SU-DHL-6 (cell line): Measurements from ENCODE around the gene FGF7.
"Not testable (repeated sequence)": the region's sequence is repeated elsewhere in the genome, so short reads cannot be mapped to it uniquely, and the experiment has no call there.

Experiments used
- H2AFZ ChIP-seq: fragments of 200-600 bp; sonication (generic); 2 replicates; pipeline ENCODE4 v1.6.1; 2014; ENCODE audit warnings: low read depth, mild to moderate bottlenecking, moderate library complexity, mixed read lengths, antibody characterized with exemption, low read length; ENCODE audit not compliant: severe bottlenecking
- H3F3A ChIP-seq: fragments of 200-600 bp; shearing (Covaris generic); 2 replicates; pipeline ENCODE4 v1.6.0; 2016; ENCODE audit warnings: antibody characterized with exemption, mild to moderate bottlenecking; ENCODE audit not compliant: insufficient read depth
- H3K27ac ChIP-seq: fragments of 200-600 bp; sonication (generic); 2 replicates; pipeline ENCODE4 v1.5.1; 2016; ENCODE audit warnings: low read depth, mild to moderate bottlenecking, low read length, moderate library complexity, mixed read lengths
- H3K27me3 ChIP-seq: fragments of 200-600 bp; sonication (generic), shearing (Covaris generic); 2 replicates; pipeline ENCODE4 v1.6.0; 2014; ENCODE audit warnings: mild to moderate bottlenecking, low read length
- H3K36me3 ChIP-seq: fragments of 200-600 bp; sonication (generic); 2 replicates; pipeline ENCODE4 v1.6.1; 2014; ENCODE audit warnings: mild to moderate bottlenecking, low read length, mixed read lengths
- H3K4me2 ChIP-seq: fragments of 300-600, 200-600 bp; shearing (Covaris generic), sonication (generic); 2 replicates; pipeline ENCODE4 v1.6.0; 2014; ENCODE audit warnings: low read length, low read depth, mild to moderate bottlenecking; ENCODE audit not compliant: poor library complexity, severe bottlenecking
- H3K4me3 ChIP-seq: fragments of 200-600 bp; sonication (generic); 2 replicates; pipeline ENCODE4 v1.5.1; 2014; ENCODE audit warnings: antibody characterized with exemption, low read length, mild to moderate bottlenecking, mixed read lengths; ENCODE audit not compliant: insufficient read depth, poor library complexity, severe bottlenecking
- H3K79me2 ChIP-seq: fragments of 200-600 bp; sonication (generic); 2 replicates; pipeline ENCODE4 v1.6.1; 2014; ENCODE audit warnings: mild to moderate bottlenecking, low read length, moderate library complexity; ENCODE audit not compliant: insufficient read depth
- H3K9ac ChIP-seq: fragments of 200-600 bp; sonication (generic); 2 replicates; pipeline ENCODE4 v1.7.0; 2014; ENCODE audit warnings: mild to moderate bottlenecking, low read length
- H3K9me2 ChIP-seq: fragments of 200-600 bp; sonication (generic); replicated peaks from 2 replicates; pipeline ENCODE4 v1.6.1; 2014; ENCODE audit warnings: low read length; ENCODE audit not compliant: insufficient read depth
- H3K9me3 ChIP-seq: fragments of 200-600 bp; sonication (generic); 2 replicates; pipeline ENCODE4 v1.6.1; 2014; ENCODE audit warnings: low read length, mixed read lengths; ENCODE audit not compliant: insufficient read depth
- H4K20me1 ChIP-seq: fragments of 200-600 bp; sonication (generic); 2 replicates; pipeline ENCODE4 v1.6.1; 2014; ENCODE audit warnings: low read depth, mild to moderate bottlenecking, antibody characterized with exemption, low read length, moderate library complexity, mixed read lengths
- EZH2phosphoT487 ChIP-seq: fragments of 200-600 bp; sonication (generic), shearing (Covaris generic); conservative IDR thresholded peaks from 2 replicates; pipeline ENCODE4 v1.6.1; 2018; ENCODE audit warnings: mild to moderate bottlenecking, antibody characterized with exemption, low read length, moderate library complexity, mixed read lengths
- TF ChIP-seq, protein P1 (sequence below): fragments of 200-600 bp; sonication (generic); IDR thresholded peaks from one replicate; pipeline ENCODE4 v1.5.1; 2017; ENCODE audit warnings: antibody characterized with exemption, mild to moderate bottlenecking, low read length, moderate library complexity; ENCODE audit not compliant: insufficient read depth, poor library complexity, severe bottlenecking

FGF7 gene

DNA sequence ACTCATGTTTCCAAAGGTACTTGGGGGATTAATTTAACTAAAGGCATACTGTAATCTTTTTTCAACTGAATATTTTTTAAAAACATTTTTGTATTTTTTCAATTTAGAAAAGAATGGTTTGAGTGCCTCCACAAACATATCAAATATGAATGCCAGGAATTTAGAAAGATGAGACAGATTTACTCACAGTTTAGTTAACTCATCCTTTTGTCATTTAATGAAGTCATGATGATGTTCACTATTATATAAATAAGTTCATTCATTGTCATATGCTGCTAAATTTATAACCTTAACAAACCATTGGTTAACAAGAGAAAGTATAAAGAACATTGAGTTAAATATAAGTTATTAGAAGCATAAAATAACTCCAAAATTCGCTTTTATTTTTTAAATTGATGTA, 50.0 kb downstream of the FGF7 start:
- Histone ChIP-seq H2AFZ (no peak overlapping the region), H3K36me3 (no peaks in the 10 kb centered on the region), H3K27ac (no peak overlapping the region), H3F3A (no peaks in the 10 kb centered on the region), H3K9me2 (no peaks in the 10 kb centered on the region), H3K4me2 (no peak overlapping the region), H3K27me3 (no peaks in the 10 kb centered on the region), H3K9ac (no peak overlapping the region), H3K79me2 (no peaks in the 10 kb centered on the region), H3K4me3 (no peak overlapping the region), H4K20me1 (no peaks in the 10 kb centered on the region), H3K9me3 (no peaks in the 10 kb centered on the region)
- TF ChIP-seq EZH2phosphoT487, result no peak
- TF ChIP-seq, protein P1, sequence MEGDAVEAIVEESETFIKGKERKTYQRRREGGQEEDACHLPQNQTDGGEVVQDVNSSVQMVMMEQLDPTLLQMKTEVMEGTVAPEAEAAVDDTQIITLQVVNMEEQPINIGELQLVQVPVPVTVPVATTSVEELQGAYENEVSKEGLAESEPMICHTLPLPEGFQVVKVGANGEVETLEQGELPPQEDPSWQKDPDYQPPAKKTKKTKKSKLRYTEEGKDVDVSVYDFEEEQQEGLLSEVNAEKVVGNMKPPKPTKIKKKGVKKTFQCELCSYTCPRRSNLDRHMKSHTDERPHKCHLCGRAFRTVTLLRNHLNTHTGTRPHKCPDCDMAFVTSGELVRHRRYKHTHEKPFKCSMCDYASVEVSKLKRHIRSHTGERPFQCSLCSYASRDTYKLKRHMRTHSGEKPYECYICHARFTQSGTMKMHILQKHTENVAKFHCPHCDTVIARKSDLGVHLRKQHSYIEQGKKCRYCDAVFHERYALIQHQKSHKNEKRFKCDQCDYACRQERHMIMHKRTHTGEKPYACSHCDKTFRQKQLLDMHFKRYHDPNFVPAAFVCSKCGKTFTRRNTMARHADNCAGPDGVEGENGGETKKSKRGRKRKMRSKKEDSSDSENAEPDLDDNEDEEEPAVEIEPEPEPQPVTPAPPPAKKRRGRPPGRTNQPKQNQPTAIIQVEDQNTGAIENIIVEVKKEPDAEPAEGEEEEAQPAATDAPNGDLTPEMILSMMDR, result no peak

DNA sequence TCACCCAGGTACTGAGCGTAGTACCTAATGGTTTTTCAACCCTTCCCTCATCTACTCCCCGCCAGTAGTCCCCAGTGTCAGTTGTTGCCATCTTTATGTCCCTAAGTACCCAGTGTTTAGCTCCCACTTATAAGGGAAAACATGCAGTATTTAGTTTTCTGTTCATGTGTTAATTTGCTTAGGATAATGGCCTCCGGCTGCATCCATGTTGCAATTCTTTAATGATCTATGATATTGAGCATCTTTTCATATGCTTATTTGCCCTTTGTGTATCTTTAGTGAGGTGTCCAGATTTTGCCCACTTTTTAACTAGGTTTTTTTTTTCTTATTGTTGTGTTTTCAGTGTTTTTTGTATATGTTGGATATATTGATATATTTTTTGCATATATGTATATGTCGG, 55.0 kb downstream of the FGF7 start:
- not testable (repeated sequence) for H2AFZ ChIP-seq, H3K27ac ChIP-seq, H4K20me1 ChIP-seq, H3K4me2 ChIP-seq, H3K4me3 ChIP-seq, H3K79me2 ChIP-seq, H3K9me3 ChIP-seq, H3K36me3 ChIP-seq, H3K9ac ChIP-seq, H3F3A ChIP-seq, H3K27me3 ChIP-seq, H3K9me2 ChIP-seq

DNA sequence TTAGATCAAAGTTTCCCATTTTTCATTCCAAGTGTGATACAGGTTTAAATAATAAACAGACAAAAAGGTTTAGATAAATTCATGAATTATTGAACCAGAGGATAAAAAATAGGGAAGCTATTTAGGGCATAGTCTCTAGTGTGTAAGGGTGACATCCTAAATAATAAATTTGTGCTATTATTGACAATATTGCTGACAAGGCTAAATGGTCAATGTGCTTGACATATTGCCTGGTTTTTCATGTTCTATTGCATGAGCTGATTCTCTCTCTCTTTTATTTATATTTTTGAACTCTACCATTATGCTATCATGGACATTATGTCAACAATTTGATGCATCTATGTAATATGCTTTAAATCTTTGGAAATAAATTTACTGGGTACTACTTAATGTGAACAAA, 55.9 kb downstream of the FGF7 start:
- H3K9me2 ChIP-seq, H3K79me2 ChIP-seq, H3K27ac ChIP-seq, H2AFZ ChIP-seq, H3K4me2 ChIP-seq, H3F3A ChIP-seq, H3K27me3 ChIP-seq, H3K9me3 ChIP-seq, H3K4me3 ChIP-seq, H4K20me1 ChIP-seq, H3K36me3 ChIP-seq, H3K9ac ChIP-seq: not testable (repeated sequence)

DNA sequence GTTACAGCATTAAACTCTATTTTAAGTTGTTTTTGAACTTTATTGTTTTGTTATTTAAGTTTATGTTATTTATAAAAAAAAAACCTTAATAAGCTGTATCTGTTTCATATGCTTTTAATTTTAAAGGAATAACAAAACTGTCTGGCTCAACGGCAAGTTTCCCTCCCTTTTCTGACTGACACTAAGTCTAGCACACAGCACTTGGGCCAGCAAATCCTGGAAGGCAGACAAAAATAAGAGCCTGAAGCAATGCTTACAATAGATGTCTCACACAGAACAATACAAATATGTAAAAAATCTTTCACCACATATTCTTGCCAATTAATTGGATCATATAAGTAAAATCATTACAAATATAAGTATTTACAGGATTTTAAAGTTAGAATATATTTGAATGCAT, 62.4 kb downstream of the FGF7 start:
- not testable (repeated sequence) for H3K4me2 ChIP-seq, H3K36me3 ChIP-seq, H3K27ac ChIP-seq, H3K79me2 ChIP-seq, H3K9me2 ChIP-seq, H3K27me3 ChIP-seq, H3K4me3 ChIP-seq, H3F3A ChIP-seq, H3K9me3 ChIP-seq, H2AFZ ChIP-seq, H4K20me1 ChIP-seq, H3K9ac ChIP-seq

DNA sequence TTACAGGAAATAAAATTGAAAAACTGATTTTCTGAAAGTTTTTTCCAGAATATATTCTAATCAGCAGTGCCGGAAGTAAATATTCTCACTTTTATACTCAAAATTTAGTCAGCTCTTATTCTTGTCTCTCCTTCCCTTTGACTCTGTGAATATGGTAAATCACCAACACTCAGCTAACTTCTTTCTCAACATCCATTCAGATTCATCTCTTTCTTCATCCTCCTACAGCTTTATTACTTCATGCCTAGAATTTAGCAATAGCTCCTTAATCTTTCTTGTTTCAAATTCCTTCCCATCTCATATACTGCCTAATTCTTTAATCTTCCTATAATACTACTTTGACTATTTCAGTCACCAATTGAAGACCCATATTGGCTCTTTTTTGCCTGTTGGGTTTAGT, 67.9 kb downstream of the FGF7 start:
- no peak overlapping the region for H2AFZ ChIP-seq
- H3K36me3 ChIP-seq, result no peaks in the 10 kb centered on the region
- H3K9ac ChIP-seq, result no peak overlapping the region
- H3K27ac ChIP-seq, result no peak overlapping the region
- H3K79me2 ChIP-seq, result no peaks in the 10 kb centered on the region
- no peaks in the 10 kb centered on the region for H3K27me3 ChIP-seq
- H3F3A ChIP-seq, result no peaks in the 10 kb centered on the region
- H3K4me3 ChIP-seq, result no peak overlapping the region
- no peak overlapping the region for H3K4me2 ChIP-seq
- TF ChIP-seq, protein P1, result no peak
- TF ChIP-seq EZH2phosphoT487, result no peak
- no peaks in the 10 kb centered on the region for H3K9me3 ChIP-seq
- no peaks in the 10 kb centered on the region for H3K9me2 ChIP-seq
- H4K20me1 ChIP-seq, result no peaks in the 10 kb centered on the region
